CD4-positive, alpha-beta T cell treated with Interleukin-17A for 1 hour (primary cell): ENCODE measurements around the gene ZNF785.
A peak's percentile ranks its signal among the peaks of the same experiment; 100 is the strongest.
"Not testable (repeated sequence)": the region's sequence is repeated elsewhere in the genome, so short reads cannot be mapped to it uniquely, and the experiment has no call there.

ENCODE experiments used
- DNase-seq: peaks from one replicate; pipeline ENCODE4 v3.0.0-alpha.2; 2020

Gene ZNF785

DNA sequence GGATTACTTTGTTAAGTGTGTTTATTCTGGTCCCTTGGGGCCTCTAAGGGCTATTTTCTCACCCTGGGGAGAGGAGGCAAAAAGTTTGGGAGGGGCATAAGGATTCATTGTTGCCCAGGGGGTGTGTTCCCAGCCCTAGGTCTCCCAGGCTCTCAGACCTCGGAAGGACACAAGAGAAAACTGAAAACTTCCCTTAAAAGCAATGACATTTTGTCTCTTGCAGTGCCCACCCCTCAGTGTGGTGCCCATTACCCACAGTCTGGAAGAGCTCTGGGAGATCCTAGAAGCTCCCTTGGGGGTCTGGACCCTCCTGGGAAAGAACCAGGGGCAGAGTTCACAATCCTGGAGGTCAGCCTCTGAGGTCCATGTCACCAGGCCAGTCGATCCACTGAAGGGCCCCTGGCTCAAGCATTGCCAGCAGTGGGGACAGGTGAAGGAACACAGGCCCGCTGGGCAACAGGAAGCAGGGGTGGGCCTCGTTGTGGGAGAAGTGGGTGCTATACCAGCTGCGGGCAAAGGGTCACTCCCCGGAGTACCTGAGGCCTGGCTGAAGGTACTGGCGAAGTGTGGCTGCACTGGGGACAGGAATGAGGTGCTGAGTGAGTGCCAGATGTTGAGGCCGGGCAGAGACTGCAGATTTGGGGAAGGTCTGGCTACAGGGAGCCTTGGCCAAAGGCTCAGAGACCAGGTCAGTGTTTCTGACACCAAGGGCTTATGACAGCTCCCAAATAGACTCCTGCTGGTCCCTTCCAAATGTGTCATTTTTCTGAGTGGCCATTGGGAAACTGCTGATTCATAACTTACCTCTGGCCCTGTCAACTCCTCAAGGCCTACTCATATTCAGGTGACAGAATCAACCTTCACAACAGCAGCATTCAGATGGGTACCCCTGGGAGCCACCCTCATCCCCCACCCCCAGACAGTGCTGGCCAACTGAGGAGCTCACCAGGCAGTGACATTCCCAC is 46.2 kb downstream of the ZNF785 start:
- no peak for DNase-seq

DNA sequence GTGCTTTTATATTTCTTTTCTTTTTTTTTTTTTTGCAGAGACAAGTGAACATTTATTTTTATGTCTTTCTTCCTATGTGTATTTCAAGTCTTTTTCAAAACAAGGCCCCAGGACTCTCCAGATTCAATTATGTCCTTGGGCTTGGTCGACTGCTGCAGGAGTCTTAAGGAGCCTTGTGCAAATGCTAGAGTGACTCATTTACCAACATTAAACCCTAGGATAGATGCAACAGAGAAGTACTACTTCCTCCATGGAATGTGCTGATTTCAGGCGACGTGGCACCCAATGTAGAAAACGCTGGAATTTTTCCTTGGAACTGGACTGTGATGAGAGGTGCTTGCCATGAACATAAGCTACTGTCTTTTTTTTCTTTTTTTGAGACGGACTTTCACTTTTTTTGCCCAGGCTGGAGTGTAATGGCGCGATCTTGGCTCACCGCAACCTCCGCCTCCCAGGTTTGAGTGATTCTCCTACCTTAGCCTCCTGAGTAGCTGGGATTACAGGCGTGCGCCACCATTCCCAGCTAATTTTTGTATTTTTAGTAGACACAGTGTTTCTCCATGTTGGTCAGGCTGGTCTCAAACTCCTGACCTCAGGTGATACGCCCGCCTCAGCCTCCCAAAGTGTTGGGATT is 49.0 kb downstream of the ZNF785 start:
- DNase-seq: not testable (repeated sequence)

DNA sequence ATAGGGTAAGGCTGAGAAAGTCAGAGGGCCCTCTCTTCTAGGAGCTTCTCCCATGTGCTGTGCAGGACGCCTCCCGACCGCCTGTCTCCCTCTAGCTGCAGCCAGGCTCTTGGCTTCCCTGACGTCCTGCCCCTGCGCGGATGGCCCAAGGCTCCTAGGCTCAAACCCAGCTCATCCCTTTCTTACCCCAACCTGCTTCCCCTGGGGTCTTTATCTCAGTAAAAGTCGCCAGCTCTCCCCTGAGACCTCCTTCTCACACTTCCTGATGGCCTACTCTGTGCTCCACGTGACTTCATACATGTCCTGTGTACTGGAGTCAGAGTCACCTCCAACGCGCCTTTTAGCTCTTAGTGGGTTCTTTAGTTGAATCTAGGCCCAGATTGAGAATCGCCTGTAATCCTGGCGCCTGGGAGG is 49.7 kb downstream of the ZNF785 start:
- DNase-seq: peak; percentile 68

DNA sequence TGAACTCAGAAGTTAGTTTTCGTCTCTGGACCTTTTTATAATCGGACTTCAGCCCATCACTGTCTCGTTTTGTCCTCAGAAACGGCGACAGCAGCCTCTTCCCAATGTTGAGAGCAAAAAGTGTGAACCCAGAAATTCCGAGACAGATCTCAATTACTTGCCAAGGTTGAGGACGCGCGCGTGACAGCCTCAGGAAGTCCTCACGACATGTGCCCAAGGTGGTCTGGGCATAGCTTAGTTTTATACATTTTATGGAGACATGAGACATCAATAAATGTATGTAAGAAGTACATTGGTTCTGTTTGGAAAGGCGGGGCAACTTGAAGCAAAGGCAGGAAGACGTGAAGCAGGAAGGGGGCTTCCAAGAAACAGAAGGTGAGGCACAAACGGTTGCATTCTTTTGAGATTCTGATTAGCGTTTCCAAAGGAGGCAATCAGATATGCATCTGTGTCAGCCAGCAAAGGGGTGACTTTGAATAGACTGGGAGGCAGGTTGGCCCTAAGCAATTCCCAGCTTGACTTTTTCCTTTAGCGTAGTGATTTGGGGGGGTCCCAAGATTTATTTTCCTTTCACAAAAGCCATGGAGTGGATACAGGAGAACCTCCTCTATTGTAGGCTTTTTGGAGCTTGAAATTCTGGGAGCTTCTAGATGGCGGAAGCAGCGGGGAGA is 50.3 kb downstream of the ZNF785 start:
- no peak for DNase-seq

DNA sequence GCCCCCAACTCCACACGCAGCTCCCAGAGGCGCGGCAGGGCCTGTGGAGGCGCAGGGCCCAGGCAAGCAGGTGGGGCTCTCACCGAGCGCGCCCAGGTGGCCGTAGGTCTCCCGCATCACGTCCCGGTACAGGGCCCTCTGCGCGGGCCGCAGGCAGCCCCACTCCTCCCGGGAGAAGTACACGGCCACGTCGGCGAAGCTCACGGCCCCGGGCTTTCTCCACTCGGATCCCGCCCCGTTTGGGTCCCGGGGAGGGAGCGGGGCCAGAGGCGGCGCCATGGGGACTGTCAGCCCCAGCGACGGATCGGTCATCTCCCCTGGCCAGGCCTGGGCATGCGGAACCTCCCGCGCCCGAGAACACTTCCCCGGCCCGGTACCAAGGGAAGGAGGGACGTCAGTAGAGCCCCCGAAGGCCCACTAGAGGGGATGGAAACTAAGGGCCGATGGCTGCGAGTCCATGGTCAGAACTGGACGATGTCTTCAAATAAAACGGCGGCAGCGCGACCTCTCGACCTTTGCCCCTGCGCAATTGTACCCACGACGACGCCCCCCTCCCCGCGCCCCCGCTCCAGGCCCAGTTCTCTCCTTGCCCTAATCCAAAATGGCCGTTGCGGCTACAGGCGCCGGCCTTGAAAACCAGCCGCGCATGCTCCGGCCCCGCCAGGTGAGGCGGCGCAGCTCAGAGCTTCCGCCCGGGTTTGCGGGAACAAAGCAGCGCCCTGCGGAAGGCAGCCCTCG is 51.0 kb downstream of the ZNF785 start, which contains the start of gene ZNF747:
Gene ZNF747 (minus strand): TSS at position 491 of the 738 bp plus-strand sequence. CDS start 179 bp downstream, at position 312.
- DNase-seq: peak; percentile 93

DNA sequence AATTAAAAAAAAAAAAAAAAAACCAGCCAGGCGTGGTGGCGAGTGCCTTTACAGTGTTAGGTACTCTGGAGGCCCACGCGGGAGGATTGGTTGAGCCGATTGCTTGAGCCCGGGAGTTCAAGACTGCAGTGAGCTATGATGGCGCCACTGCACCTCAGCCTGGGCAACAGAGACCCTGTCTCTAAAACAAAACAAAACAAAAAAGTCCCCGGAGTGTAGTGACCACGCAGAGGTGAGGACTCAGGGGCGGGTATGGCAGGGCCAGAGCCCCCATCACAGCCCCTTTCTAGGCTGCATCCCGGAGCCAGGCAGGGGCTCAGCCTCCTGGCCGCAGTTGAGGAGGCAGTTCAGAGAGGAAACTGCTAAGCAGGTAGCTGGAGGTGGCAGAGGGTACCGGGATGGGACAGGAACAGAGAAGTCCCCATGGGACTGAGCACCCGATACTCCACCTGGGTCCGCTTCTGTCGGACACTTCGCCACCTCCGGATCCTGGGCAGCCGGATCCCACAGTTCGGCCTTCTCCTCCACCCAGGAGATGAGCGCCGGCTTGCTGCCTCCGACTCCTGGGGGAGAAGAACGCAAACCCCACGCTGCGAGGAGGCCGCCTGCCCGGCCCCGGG is 51.6 kb downstream of the ZNF785 start:
- DNase-seq: peak; percentile 32

DNA sequence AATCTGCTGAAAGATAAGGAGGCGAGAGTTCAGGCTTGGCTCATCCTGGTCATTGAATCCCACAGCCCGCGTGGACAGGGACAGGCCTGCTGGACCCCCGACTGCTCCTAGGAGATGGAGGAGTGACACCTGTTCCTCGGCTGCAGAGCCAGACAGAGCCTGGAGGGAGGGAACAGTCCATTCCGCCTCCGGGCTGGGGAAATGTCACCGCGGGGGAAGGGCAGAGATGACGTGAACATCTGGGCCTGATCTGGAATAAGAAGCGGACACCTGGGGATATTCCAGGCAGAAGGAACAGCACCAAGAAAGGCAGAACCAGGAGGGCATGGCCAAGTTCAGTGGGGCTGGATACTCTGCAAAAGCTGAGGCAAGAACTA is 52.4 kb downstream of the ZNF785 start:
- DNase-seq: no peak

DNA sequence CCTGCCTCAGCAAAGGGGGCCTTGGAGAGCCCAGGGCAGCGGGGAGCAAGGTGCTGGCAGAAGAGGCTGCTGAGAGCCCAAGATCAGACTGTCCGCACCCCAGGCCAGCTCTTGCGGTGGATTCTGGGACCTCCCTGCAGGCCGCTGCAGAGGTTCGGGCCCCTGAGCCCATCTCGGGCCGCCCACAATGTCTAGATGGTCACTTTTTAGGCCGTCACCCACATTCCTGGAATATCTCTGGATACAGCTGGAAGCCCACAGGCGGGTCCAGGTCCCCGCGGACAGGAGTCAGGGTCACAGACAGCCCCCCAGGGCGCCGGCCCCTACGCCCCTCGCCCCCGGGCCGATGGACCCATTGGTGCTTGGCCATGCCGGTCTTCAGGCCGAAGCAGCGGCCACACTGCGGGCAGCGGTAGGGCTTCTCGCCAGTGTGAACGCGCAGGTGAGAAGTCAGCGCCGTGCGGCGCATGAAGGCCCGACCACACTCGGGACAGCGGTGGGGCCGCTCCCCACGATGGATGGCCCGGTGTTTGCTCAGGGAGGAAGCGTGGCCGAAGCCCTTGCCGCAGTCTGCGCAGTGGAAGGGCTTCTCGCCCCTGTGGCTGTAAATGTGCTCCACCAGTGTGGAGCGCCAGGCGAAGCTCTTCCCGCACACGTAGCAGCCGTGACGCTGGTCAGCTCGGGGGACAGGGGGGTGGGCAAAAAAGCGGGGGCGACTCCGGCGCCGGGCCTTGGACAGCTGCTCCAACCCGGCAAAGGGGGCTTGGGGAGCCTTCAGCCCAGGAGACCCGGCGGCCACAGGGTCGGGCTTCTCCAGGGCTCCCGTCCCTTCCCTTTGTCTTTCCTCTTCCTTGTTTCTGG is 53.0 kb downstream of the ZNF785 start:
- DNase-seq: no peak
